Psoas muscle (tissue), 8 donors: Measurements from ENCODE around the gene ADRA2A. TPM values are rescaled to one million over a fixed set of nuclear protein-coding genes. Genes with fewer than 3 reads are reported as not detected.

Experiments
- ATAC-seq, 4 donors: fragments of 200-7000 bp; cut with Tn5 transposase; one replicate each; pipeline ENCODE4 v1.9.1; 2020; ENCODE audit warnings: moderate library complexity in 3 of 4, mild to moderate bottlenecking in 2 of 4
- DNase-seq, 2 donors: peaks; one replicate each; pipeline ENCODE4 v3.0.0-alpha.2; 2020
- H3K27ac ChIP-seq: fragments of 200-600 bp; one replicate; pipeline ENCODE4 v1.8.0; 2022
- H3K27me3 ChIP-seq, 3 donors: fragments of 200-600 bp in 1 of 3; one replicate each; pipeline versions ENCODE4 v1.6.1 to v1.8.0; 2013 to 2022; ENCODE audit warnings: low read length in 2 of 3, mild to moderate bottlenecking in 2 of 3, moderate library complexity in 1 of 3; ENCODE audit not compliant: insufficient read depth in 3 of 3
- H3K36me3 ChIP-seq, 2 donors: fragments of 200-600 bp in 1 of 2; one replicate each; pipeline versions ENCODE4 v1.6.1 to v1.8.0; 2013 to 2022; ENCODE audit warnings: low read depth in 1 of 2, mild to moderate bottlenecking in 1 of 2, moderate library complexity in 1 of 2; ENCODE audit not compliant: insufficient read depth in 1 of 2
- H3K4me1 ChIP-seq: fragments of 200-600 bp; one replicate; pipeline ENCODE4 v1.8.0; 2022
- H3K4me3 ChIP-seq: fragments of 200-600 bp; one replicate; pipeline ENCODE4 v1.8.0; 2022; ENCODE audit warnings: mild to moderate bottlenecking
- H3K9me3 ChIP-seq: fragments of 200-600 bp; one replicate; pipeline ENCODE4 v1.8.0; 2022
- WGBS, 3 donors: extraction: QIAGEN DNeasy Blood & Tissue Kit; methylation state at CpG; one replicate each; pipeline versions ENCODE4 v1.1.6 to v1.1.7; 2013; 5-methylcytosine and 5-hydroxymethylcytosine counted together
- intact Hi-C, 2 donors: fragments of 100-400 bp; cut with DNase I; formaldehyde crosslinking; loops; one replicate each; pipeline versions ENCODE4 v1.11.0 to v1.14.2; 2022
- polyA plus RNA-seq, 3 donors: library from polyadenylated mRNA; stranded (reverse); fragments of 200-250 nt; gene quantifications; one replicate each; pipeline ENCODE4 v1.2.3, GENCODE V29; 2013
- total RNA-seq, 4 donors: library from RNA; stranded (reverse); fragmentation: NEBNext Ultra II Directional in 2 of 4; extraction: Animal tissue kit (Norgen Biotek cat#: 25700) in 2 of 4; gene quantifications; one replicate each; pipeline versions ENCODE4 v1.2.1 to v1.2.4, GENCODE V29; 2021 to 2023
- TF ChIP-seq, protein P1 (sequence below): fragments of 200-600 bp; IDR thresholded peaks from one replicate; pipeline ENCODE4 v1.8.0; 2022; ENCODE audit warnings: antibody characterized with exemption
- donor health status: healthy with polysubstance abuse.
- donor health status: DM: no; HTN: no; CAD: no; lungs with moderate emphysema.
- donor health status: Bipolar disorder and iron deficiency.
- donor health status: healthy.
- donor health status: DM: yes; HTN: yes; CAD: no.
- donor health status: DM: no; HTN: no; CAD: no.
- donor health status: DM: no; HTN: no; CAD: no.
- donor health status: DM: yes; HTN: yes; CAD: no.

ADRA2A gene
- total and polyA plus RNA-seq, 7 donors, result 0.12 to 17.2 (median 0.45) TPM

DNA sequence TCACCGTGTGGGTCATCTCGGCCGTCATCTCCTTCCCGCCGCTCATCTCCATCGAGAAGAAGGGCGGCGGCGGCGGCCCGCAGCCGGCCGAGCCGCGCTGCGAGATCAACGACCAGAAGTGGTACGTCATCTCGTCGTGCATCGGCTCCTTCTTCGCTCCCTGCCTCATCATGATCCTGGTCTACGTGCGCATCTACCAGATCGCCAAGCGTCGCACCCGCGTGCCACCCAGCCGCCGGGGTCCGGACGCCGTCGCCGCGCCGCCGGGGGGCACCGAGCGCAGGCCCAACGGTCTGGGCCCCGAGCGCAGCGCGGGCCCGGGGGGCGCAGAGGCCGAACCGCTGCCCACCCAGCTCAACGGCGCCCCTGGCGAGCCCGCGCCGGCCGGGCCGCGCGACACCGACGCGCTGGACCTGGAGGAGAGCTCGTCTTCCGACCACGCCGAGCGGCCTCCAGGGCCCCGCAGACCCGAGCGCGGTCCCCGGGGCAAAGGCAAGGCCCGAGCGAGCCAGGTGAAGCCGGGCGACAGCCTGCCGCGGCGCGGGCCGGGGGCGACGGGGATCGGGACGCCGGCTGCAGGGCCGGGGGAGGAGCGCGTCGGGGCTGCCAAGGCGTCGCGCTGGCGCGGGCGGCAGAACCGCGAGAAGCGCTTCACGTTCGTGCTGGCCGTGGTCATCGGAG, 1.8 kb downstream of the ADRA2A start:
- H3K27ac ChIP-seq, result no peak overlapping the region
- no peak overlapping the region for H3K4me3 ChIP-seq
- no peaks in the 10 kb centered on the region for H3K36me3 ChIP-seq
- 16 to 28% (median 26%) methylated on average over 81 to 104 of the region's 104 CpGs for WGBS, 3 donors
- ATAC-seq, result no peak
- H3K27me3 ChIP-seq, result peaks cover 0 to 62% (median 12%) of the 10 kb centered on the region in 3 donors
- H3K4me1 ChIP-seq, result peaks cover 16% of the 10 kb centered on the region
- intact Hi-C loops, result loop anchor here (5.0 kb wide), 3 partner anchors 129 to 519 kb away; no protein-coding TSS in a partner anchor
- no peaks in the 10 kb centered on the region for H3K9me3 ChIP-seq
- TF ChIP-seq, protein P1, sequence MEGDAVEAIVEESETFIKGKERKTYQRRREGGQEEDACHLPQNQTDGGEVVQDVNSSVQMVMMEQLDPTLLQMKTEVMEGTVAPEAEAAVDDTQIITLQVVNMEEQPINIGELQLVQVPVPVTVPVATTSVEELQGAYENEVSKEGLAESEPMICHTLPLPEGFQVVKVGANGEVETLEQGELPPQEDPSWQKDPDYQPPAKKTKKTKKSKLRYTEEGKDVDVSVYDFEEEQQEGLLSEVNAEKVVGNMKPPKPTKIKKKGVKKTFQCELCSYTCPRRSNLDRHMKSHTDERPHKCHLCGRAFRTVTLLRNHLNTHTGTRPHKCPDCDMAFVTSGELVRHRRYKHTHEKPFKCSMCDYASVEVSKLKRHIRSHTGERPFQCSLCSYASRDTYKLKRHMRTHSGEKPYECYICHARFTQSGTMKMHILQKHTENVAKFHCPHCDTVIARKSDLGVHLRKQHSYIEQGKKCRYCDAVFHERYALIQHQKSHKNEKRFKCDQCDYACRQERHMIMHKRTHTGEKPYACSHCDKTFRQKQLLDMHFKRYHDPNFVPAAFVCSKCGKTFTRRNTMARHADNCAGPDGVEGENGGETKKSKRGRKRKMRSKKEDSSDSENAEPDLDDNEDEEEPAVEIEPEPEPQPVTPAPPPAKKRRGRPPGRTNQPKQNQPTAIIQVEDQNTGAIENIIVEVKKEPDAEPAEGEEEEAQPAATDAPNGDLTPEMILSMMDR, result no peak
- no peak for DNase-seq

DNA sequence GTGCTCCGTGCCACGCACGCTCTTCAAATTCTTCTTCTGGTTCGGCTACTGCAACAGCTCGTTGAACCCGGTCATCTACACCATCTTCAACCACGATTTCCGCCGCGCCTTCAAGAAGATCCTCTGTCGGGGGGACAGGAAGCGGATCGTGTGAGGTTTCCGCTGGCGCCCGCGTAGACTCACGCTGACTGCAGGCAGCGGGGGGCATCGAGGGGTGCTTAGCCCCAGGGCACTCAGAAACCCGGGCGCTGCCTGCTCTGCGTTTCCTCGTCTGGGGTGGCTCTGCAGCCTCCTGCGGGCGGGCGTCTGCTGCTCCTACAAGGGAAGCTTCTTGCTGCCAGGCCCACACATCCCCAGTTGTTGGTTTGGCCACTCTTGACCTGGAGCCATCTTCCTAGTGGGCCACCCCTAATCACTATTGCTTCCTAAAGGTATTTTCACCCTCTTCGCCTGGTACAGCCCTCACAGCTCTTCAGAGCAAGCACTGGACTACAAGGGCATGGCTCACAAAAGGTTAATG, 2.5 kb downstream of the ADRA2A start:
- ATAC-seq (no peak), DNase-seq (no peak)
- TF ChIP-seq, protein P1, result no peak
- H3K9me3 ChIP-seq, result no peaks in the 10 kb centered on the region
- H3K27ac ChIP-seq, result no peak overlapping the region
- no peaks in the 10 kb centered on the region for H3K36me3 ChIP-seq
- H3K4me1 ChIP-seq, result peaks cover 16% of the 10 kb centered on the region
- intact Hi-C loops, result loop anchor here (5.0 kb wide), 3 partner anchors 128 to 518 kb away; no protein-coding TSS in a partner anchor
- peaks cover 0 to 55% (median 10%) of the 10 kb centered on the region in 3 donors for H3K27me3 ChIP-seq
- no peak overlapping the region for H3K4me3 ChIP-seq
- WGBS, 3 donors, result 81 to 85% (median 83%) methylated on average over 28 of the region's 28 CpGs

DNA sequence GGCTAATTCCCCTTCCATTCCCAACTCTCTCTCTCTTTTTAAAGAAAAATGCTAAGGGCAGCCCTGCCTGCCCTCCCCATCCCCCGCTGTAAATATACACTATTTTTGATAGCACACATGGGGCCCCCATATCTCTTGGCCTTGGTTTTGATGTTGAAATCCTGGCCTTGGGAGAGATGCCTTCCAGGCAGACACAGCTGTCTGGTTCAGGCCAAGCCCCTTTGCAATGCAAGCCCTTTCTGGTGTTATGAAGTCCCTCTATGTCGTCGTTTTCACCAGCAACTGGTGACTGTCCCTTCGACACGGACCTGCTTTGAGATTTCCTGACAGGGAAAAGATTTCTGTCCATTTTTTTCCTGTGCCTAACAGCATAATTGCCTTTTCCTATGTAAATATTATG, 3.0 kb downstream of the ADRA2A start:
- DNase-seq (no peak), ATAC-seq (no peak)
- Histone ChIP-seq H3K4me3 (no peak overlapping the region), H3K36me3 (no peaks in the 10 kb centered on the region), H3K4me1 (peaks cover 16% of the 10 kb centered on the region), H3K27me3 (peaks cover 0 to 50% (median 10%) of the 10 kb centered on the region in 3 donors), H3K27ac (no peak overlapping the region), H3K9me3 (no peaks in the 10 kb centered on the region)
- TF ChIP-seq, protein P1, result no peak
- WGBS, 3 donors, result 66 to 72% (median 72%) methylated on average over 5 of the region's 5 CpGs
- intact Hi-C loops, result loop anchor here (5.0 to 10.0 kb wide), 4 partner anchors 128 to 518 kb away; no protein-coding TSS in a partner anchor

DNA sequence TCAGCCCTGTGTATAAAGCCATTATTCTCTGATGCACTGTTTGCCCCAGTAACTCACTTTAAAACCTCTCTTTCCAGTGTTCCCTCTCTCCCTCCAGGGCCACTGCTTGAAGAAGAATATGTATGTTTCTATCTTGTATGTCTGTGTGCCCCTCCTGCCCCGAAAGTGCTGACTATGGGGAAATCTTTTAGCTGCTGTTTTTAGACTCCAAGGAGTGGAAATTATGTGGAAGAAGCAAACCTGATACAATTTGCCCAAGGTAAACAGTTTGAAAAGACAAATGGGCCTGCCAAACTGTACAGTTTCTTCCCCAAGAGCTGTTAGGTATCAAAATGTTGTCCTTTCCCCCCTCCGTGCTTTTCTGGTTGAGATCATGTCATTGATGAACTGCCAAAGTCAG, 3.4 kb downstream of the ADRA2A start:
- TF ChIP-seq, protein P1, result no peak
- Histone ChIP-seq H3K4me1 (peaks cover 16% of the 10 kb centered on the region), H3K27ac (no peak overlapping the region), H3K36me3 (no peaks in the 10 kb centered on the region), H3K27me3 (peaks cover 0 to 46% (median 10%) of the 10 kb centered on the region in 3 donors), H3K9me3 (no peaks in the 10 kb centered on the region), H3K4me3 (no peak overlapping the region)
- DNase-seq (no peak), ATAC-seq (no peak)
- WGBS, 3 donors, result 84 to 88% (median 85%) methylated on average over 2 of the region's 2 CpGs
- intact Hi-C loops, result loop anchor here in 1 of 2 donors (10.0 kb wide), 1 partner anchor 285 kb away; no protein-coding TSS in a partner anchor
